PFSK-1 (cell line): ENCODE results near the gene CRAT.

ENCODE experiments used
- POLR2AphosphoS5 ChIP-seq: IDR thresholded peaks from 2 replicates; pipeline ENCODE4 v1.6.1; 2012; ENCODE audit warnings: low read depth, mild to moderate bottlenecking, control low read depth, low read length, moderate library complexity
- REST ChIP-seq, 2 experiments: IDR thresholded peaks; 2 replicates each; pipeline versions ENCODE4 v1.6.1 to v1.8.0; 2011 to 2012; ENCODE audit warnings: low read depth in 2 of 2, low read length in 2 of 2, control low read depth in 1 of 2, inconsistent platforms in 1 of 2, mild to moderate bottlenecking in 1 of 2, moderate library complexity in 1 of 2; ENCODE audit not compliant: insufficient read depth in 1 of 2
- TAF1 ChIP-seq: IDR thresholded peaks from 2 replicates; pipeline ENCODE4 v1.6.1; 2012; ENCODE audit warnings: low read length, control low read depth, borderline replicate concordance; ENCODE audit not compliant: insufficient read depth

GRCh38 chr9:129098328-129098727 is 12.3 kb downstream of the CRAT start:
- TF ChIP-seq REST (IDR thresholded peaks at IDR 0.05; ENCODE audit: insufficient read depth in 1 of 2, low read depth in 2 of 2, low read length in 2 of 2) (no peak), TAF1 (no peak), POLR2AphosphoS5 (no peak)
